NB4 (cell line): ENCODE results near the gene OR5H2.
"Not testable (repeated sequence)": the region's sequence is repeated elsewhere in the genome, so short reads cannot be mapped to it uniquely, and the experiment has no call there.

Experiments
- DNase-seq: peaks from one replicate; pipeline ENCODE4 v3.0.0; 2010; ENCODE audit warnings: low read depth
- H3K4me3 ChIP-seq: one replicate; pipeline ENCODE4 v1.5.1; 2011; ENCODE audit warnings: mild to moderate bottlenecking, low read depth, low read length, moderate library complexity
- CTCF ChIP-seq: IDR thresholded peaks from one replicate; pipeline ENCODE4 v1.5.1; 2012; ENCODE audit warnings: low read depth, low read length
- MAX ChIP-seq: IDR thresholded peaks from 2 replicates; pipeline ENCODE4 v1.6.1; 2011; ENCODE audit warnings: low read depth, low read length
- MYC ChIP-seq: IDR thresholded peaks from 2 replicates; pipeline ENCODE4 v1.6.1; 2011; ENCODE audit warnings: low read depth, low read length
- POLR2A ChIP-seq: IDR thresholded peaks from 2 replicates; pipeline ENCODE4 v1.6.1; 2011; ENCODE audit warnings: mild to moderate bottlenecking; ENCODE audit not compliant: insufficient read length; ENCODE audit errors: extremely low read depth

Gene OR5H2

GRCh38 chr3:98282205-98282604 lies at the start of gene OR5H2:
Gene OR5H2, plus strand, starts transcription at chr3:98282505. Its CDS starts 398 bp downstream, at chr3:98282903.
- no peak for DNase-seq
- TF ChIP-seq MYC (no peak), CTCF (no peak), MAX (no peak)
- H3K4me3 ChIP-seq, result no peak within 1 kb of the TSS

- no peak for TF ChIP-seq POLR2A
- no peak for TF ChIP-seq MAX
- no peak for TF ChIP-seq CTCF
- H3K4me3 ChIP-seq, result no peak overlapping the region
- DNase-seq, result no peak
These were observed 48.8 kb upstream of the OR5H2 start for GRCh38 chr3:98233468-98233867.

GRCh38 chr3:98240131-98240530 lies 42.2 kb upstream of the OR5H2 start:
- H3K4me3 ChIP-seq, result no peak overlapping the region
- peak; percentile 43 for DNase-seq
- TF ChIP-seq CTCF (no peak), MYC (no peak), POLR2A (no peak), MAX (no peak)

GRCh38 chr3:98242155-98242554 lies 40.1 kb upstream of the OR5H2 start:
- no peak for DNase-seq
- H3K4me3 ChIP-seq, result no peak overlapping the region
- TF ChIP-seq MAX (no peak), CTCF (no peak), POLR2A (no peak), MYC (no peak)

DNA sequence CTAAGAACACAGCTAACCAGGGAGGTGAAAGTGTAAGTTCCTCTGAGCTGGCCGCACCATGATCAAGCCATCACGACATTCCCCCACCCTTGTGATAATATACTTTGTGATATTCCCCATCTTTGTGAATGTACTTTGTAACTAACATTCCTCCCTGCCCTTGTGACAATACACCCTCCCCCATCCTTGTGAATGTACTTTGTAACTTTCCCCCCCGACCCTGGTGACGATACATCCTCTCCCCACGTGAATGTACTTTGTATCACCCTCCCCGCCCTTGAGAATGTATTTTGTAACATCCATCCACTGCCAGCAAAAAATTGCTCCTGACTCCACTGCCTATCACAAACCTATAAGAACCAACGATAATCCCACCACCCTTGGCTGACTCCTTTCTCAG lies 38.5 kb upstream of the OR5H2 start:
- no peak overlapping the region for H3K4me3 ChIP-seq
- TF ChIP-seq MYC (no peak), POLR2A (no peak), CTCF (no peak), MAX (no peak)
- DNase-seq, result no peak

DNA sequence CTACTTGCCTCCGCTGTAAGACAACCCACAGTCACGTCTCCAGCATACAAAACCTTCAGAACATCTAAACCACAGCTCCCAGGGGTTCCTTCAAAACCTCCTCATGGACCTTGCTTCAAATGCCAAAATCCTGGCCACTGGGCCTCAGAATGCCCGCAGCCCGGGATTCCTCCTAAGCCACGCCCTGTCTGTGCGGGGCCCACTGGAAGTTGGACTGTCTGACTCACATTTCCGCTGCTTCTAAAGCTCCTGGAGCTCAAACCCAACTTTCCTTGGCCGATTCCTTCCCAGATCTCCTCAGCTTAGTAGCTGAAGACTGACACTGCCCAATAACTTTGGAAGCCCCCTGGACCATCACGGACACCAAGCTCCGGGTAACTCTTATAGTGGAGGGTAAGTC lies 36.2 kb upstream of the OR5H2 start:
- TF ChIP-seq MYC, result no peak
- no peak for TF ChIP-seq POLR2A
- no peak for TF ChIP-seq CTCF
- TF ChIP-seq MAX, result no peak
- no peak overlapping the region for H3K4me3 ChIP-seq
- no peak for DNase-seq

GRCh38 chr3:98256026-98256425 lies 26.3 kb upstream of the OR5H2 start:
- H3K4me3 ChIP-seq, DNase-seq: not testable (repeated sequence)
